SU-DHL-6 (cell line): ENCODE results near the gene GRK6.

Experiments
- H2AFZ ChIP-seq: fragments of 200-600 bp; sonication (generic); 2 replicates; pipeline ENCODE4 v1.6.1; 2014; ENCODE audit warnings: low read depth, mild to moderate bottlenecking, moderate library complexity, mixed read lengths, antibody characterized with exemption, low read length; ENCODE audit not compliant: severe bottlenecking
- H3F3A ChIP-seq: fragments of 200-600 bp; shearing (Covaris generic); 2 replicates; pipeline ENCODE4 v1.6.0; 2016; ENCODE audit warnings: antibody characterized with exemption, mild to moderate bottlenecking; ENCODE audit not compliant: insufficient read depth
- H3K27ac ChIP-seq: fragments of 200-600 bp; sonication (generic); 2 replicates; pipeline ENCODE4 v1.5.1; 2016; ENCODE audit warnings: low read depth, mild to moderate bottlenecking, low read length, moderate library complexity, mixed read lengths
- H3K27me3 ChIP-seq: fragments of 200-600 bp; sonication (generic), shearing (Covaris generic); 2 replicates; pipeline ENCODE4 v1.6.0; 2014; ENCODE audit warnings: mild to moderate bottlenecking, low read length
- H3K36me3 ChIP-seq: fragments of 200-600 bp; sonication (generic); 2 replicates; pipeline ENCODE4 v1.6.1; 2014; ENCODE audit warnings: mild to moderate bottlenecking, low read length, mixed read lengths
- H3K4me2 ChIP-seq: fragments of 300-600, 200-600 bp; shearing (Covaris generic), sonication (generic); 2 replicates; pipeline ENCODE4 v1.6.0; 2014; ENCODE audit warnings: low read length, low read depth, mild to moderate bottlenecking; ENCODE audit not compliant: poor library complexity, severe bottlenecking
- H3K4me3 ChIP-seq: fragments of 200-600 bp; sonication (generic); 2 replicates; pipeline ENCODE4 v1.5.1; 2014; ENCODE audit warnings: antibody characterized with exemption, low read length, mild to moderate bottlenecking, mixed read lengths; ENCODE audit not compliant: insufficient read depth, poor library complexity, severe bottlenecking
- H3K79me2 ChIP-seq: fragments of 200-600 bp; sonication (generic); 2 replicates; pipeline ENCODE4 v1.6.1; 2014; ENCODE audit warnings: mild to moderate bottlenecking, low read length, moderate library complexity; ENCODE audit not compliant: insufficient read depth
- H3K9ac ChIP-seq: fragments of 200-600 bp; sonication (generic); 2 replicates; pipeline ENCODE4 v1.7.0; 2014; ENCODE audit warnings: mild to moderate bottlenecking, low read length
- H3K9me2 ChIP-seq: fragments of 200-600 bp; sonication (generic); replicated peaks from 2 replicates; pipeline ENCODE4 v1.6.1; 2014; ENCODE audit warnings: low read length; ENCODE audit not compliant: insufficient read depth
- H3K9me3 ChIP-seq: fragments of 200-600 bp; sonication (generic); 2 replicates; pipeline ENCODE4 v1.6.1; 2014; ENCODE audit warnings: low read length, mixed read lengths; ENCODE audit not compliant: insufficient read depth
- H4K20me1 ChIP-seq: fragments of 200-600 bp; sonication (generic); 2 replicates; pipeline ENCODE4 v1.6.1; 2014; ENCODE audit warnings: low read depth, mild to moderate bottlenecking, antibody characterized with exemption, low read length, moderate library complexity, mixed read lengths
- CTCF ChIP-seq: fragments of 200-600 bp; sonication (generic); IDR thresholded peaks from one replicate; pipeline ENCODE4 v1.5.1; 2017; ENCODE audit warnings: antibody characterized with exemption, mild to moderate bottlenecking, low read length, moderate library complexity; ENCODE audit not compliant: insufficient read depth, poor library complexity, severe bottlenecking
- EZH2phosphoT487 ChIP-seq: fragments of 200-600 bp; sonication (generic), shearing (Covaris generic); conservative IDR thresholded peaks from 2 replicates; pipeline ENCODE4 v1.6.1; 2018; ENCODE audit warnings: mild to moderate bottlenecking, antibody characterized with exemption, low read length, moderate library complexity, mixed read lengths

Gene GRK6

DNA sequence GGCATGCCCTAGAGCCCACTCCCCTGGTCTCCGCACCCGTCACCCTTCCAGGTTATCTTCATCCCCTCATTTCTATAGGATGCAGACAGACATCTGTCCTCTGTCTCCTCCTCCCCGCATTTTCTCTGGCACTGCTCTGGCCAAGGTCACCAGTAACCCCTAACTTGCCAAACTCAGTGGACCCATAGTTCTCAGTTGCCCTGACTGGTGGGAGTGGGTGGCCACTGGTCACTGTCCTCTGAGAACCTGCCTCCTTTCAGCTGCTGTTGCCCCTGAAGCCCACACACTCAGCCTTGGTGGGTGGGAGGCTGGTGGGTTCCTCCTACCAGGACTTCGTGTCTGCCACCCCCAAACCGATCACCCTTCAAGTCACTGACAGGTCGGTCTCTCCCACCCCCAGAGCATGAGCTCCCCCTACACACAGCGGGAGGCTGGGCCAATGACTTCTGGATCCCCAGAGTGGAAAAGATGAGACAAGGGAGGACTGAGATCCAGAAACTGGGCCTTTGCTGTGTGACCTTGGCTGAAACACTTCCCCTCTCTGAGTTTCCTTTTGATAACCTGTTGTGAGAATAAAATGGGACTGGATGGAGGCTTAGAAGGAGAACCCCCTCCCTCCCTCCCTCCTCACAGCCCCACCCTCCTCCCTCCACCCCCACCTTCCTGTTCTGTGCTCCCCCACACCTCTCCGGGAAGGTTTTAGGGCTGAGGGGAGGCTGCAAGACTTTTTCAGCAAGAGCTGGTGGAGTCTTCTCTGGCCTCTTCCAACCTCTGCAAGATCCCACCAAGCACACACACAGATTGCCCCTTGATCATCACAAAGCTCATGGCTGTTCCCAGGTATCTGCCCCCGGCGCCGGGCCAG, 49.3 kb downstream of the GRK6 start:
- no peaks in the 10 kb centered on the region for H4K20me1 ChIP-seq
- no peaks in the 10 kb centered on the region for H3K9me2 ChIP-seq
- no peaks in the 10 kb centered on the region; the same call in 1 of the 2 replicates for H3F3A ChIP-seq
- H3K27ac ChIP-seq, result no peak overlapping the region
- no peaks in the 10 kb centered on the region for H3K36me3 ChIP-seq
- no peak overlapping the region for H3K4me3 ChIP-seq
- no peaks in the 10 kb centered on the region for H3K27me3 ChIP-seq
- H3K4me2 ChIP-seq, result no peak overlapping the region
- H3K79me2 ChIP-seq, result peaks cover 9% of the 10 kb centered on the region; the same call in 1 of the 2 replicates
- no peaks in the 10 kb centered on the region for H3K9me3 ChIP-seq
- H3K9ac ChIP-seq, result no peak overlapping the region
- no peak overlapping the region for H2AFZ ChIP-seq
- TF ChIP-seq CTCF (no peak), EZH2phosphoT487 (no peak)

DNA sequence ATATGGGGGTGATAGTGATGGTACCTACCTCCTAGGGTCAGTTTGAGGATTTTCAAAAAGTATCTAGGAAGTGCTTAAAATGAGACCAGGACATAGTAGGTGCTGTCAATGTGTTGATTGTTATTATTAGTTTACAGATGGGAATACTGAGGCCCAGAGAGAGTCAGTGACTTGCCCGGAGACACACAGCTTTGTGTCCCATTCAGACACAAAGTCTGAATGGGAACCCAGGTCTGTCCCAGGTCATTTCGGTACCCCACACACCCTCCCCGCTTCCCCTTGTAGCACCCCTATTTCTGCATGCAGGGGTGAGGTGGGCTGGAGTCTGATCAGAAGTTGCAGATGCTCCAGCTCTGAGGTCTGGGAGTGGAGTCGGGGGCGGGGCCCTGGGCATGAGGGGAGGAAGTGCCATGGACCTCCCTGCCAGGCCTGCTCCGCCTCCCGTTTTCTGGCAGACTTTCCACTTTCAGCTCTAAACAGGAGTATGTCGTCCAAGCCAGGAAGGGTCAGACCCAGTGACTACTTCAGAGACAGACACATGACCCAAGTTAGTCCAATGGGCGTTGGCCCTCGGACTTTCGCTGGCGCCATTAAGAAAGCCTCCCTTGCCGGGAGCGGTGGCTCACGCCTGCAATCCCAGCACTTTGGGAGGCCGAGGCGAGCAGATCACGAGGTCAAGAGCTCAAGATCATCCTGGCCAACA, 50.2 kb downstream of the GRK6 start:
- H3K27ac ChIP-seq, result no peak overlapping the region
- no peak overlapping the region for H3K4me3 ChIP-seq
- H3K27me3 ChIP-seq, result no peaks in the 10 kb centered on the region
- no peak overlapping the region for H2AFZ ChIP-seq
- no peaks in the 10 kb centered on the region for H4K20me1 ChIP-seq
- H3K9me2 ChIP-seq, result no peaks in the 10 kb centered on the region
- H3K36me3 ChIP-seq, result no peaks in the 10 kb centered on the region
- H3K9ac ChIP-seq, result no peak overlapping the region
- H3K4me2 ChIP-seq, result no peak overlapping the region
- TF ChIP-seq CTCF, result no peak
- TF ChIP-seq EZH2phosphoT487, result no peak
- H3K9me3 ChIP-seq, result no peaks in the 10 kb centered on the region
- no peaks in the 10 kb centered on the region; the same call in 1 of the 2 replicates for H3F3A ChIP-seq
- peaks cover 9% of the 10 kb centered on the region; the same call in 1 of the 2 replicates for H3K79me2 ChIP-seq

DNA sequence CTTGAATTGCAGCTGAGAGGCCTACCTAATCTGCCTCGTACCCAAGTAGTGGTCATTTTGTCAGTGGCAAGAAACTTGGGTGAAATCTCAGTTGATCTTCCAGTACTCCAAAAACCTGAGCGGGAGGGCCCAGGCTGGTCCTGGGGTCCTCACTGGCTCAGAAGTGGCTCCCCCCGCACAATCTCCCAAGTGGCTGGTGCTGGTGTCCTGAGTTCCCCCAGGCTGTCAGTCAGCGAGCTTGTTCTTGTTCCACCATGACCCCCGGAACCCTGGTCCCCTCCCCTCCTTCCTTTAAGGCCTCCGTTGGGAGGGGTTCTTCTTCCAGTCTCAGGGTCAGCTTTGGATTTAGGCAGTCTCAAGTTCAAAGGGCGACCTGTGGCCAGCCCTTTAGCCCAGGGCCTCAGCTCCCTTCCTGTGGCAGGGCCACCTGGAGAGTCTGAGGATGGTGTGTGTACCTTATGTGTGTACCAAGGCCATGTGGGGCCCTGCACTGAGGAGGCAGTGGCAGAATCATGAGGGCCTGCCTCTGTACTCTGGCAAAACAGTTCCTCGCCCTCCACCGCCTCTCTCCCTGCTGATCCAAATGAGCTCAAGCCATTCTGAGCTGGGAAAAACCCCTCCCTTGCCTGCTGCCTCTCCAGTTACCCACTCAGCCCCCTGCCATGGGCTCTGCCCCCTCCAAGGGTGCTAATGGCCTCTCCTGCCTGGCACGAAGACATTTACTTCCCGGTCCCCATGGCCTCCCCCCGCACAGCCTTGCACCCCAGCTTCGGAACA, 51.4 kb downstream of the GRK6 start:
- Histone ChIP-seq H3K4me2 (no peak overlapping the region), H3K4me3 (no peak overlapping the region), H3K9ac (no peak overlapping the region), H3K36me3 (no peaks in the 10 kb centered on the region), H2AFZ (no peak overlapping the region), H4K20me1 (no peaks in the 10 kb centered on the region), H3K27ac (no peak overlapping the region), H3K27me3 (no peaks in the 10 kb centered on the region), H3F3A (no peaks in the 10 kb centered on the region; the same call in 1 of the 2 replicates), H3K9me2 (no peaks in the 10 kb centered on the region), H3K79me2 (no peaks in the 10 kb centered on the region), H3K9me3 (no peaks in the 10 kb centered on the region)
- TF ChIP-seq CTCF, result no peak
- no peak for TF ChIP-seq EZH2phosphoT487
